ENCODE results near the gene DHH.

The DHH gene

GRCh38 chr12:49052451-49053208 lies 42.0 kb downstream of the DHH start:
- no peak overlapping the region for H3K9ac ChIP-seq (ENCODE audit: low read depth, low read length)

GRCh38 chr12:49051777-49052438 lies 42.7 kb downstream of the DHH start:
- Histone ChIP-seq H3K4me1 (ENCODE audit: control insufficient read depth, insufficient read depth, low read length) (peaks cover 10% of the 10 kb centered on the region), H3K9ac (ENCODE audit: low read depth, low read length) (no peak overlapping the region), H3K4me3 (ENCODE audit: low read depth, low read length) (no peak overlapping the region), H3K36me3 (ENCODE audit: control insufficient read depth, insufficient read depth, low read length) (peaks cover 66% of the 10 kb centered on the region), H3K27me3 (ENCODE audit: control insufficient read depth, insufficient read depth, low read length) (no peaks in the 10 kb centered on the region), H3K9me3 (ENCODE audit: control insufficient read depth, insufficient read depth, low read length) (no peaks in the 10 kb centered on the region)

More at GRCh38 chr12:49052451-49053208, 42.0 kb downstream of the DHH start:
- no peaks in the 10 kb centered on the region for H3K9me3 ChIP-seq (ENCODE audit: control insufficient read depth, insufficient read depth, low read length)
- H3K4me1 ChIP-seq (ENCODE audit: control insufficient read depth, insufficient read depth, low read length), result peaks cover 15% of the 10 kb centered on the region
- H3K36me3 ChIP-seq (ENCODE audit: control insufficient read depth, insufficient read depth, low read length), result peaks cover 63% of the 10 kb centered on the region
- no peaks in the 10 kb centered on the region for H3K27me3 ChIP-seq (ENCODE audit: control insufficient read depth, insufficient read depth, low read length)
- H3K4me3 ChIP-seq (ENCODE audit: low read depth, low read length), result no peak overlapping the region

GRCh38 chr12:49051373-49051764 lies 43.2 kb downstream of the DHH start:
- Histone ChIP-seq H3K9ac (ENCODE audit: low read depth, low read length) (no peak overlapping the region), H3K36me3 (ENCODE audit: control insufficient read depth, insufficient read depth, low read length) (peaks cover 69% of the 10 kb centered on the region), H3K4me3 (ENCODE audit: low read depth, low read length) (no peak overlapping the region), H3K9me3 (ENCODE audit: control insufficient read depth, insufficient read depth, low read length) (no peaks in the 10 kb centered on the region), H3K27me3 (ENCODE audit: control insufficient read depth, insufficient read depth, low read length) (no peaks in the 10 kb centered on the region), H3K4me1 (ENCODE audit: control insufficient read depth, insufficient read depth, low read length) (peaks cover 8% of the 10 kb centered on the region)

GRCh38 chr12:49050507-49051372 lies 43.9 kb downstream of the DHH start:
- Histone ChIP-seq H3K9me3 (ENCODE audit: control insufficient read depth, insufficient read depth, low read length) (no peaks in the 10 kb centered on the region), H3K27me3 (ENCODE audit: control insufficient read depth, insufficient read depth, low read length) (no peaks in the 10 kb centered on the region), H3K4me1 (ENCODE audit: control insufficient read depth, insufficient read depth, low read length) (peaks cover 2% of the 10 kb centered on the region), H3K36me3 (ENCODE audit: control insufficient read depth, insufficient read depth, low read length) (peaks cover 75% of the 10 kb centered on the region), H3K9ac (ENCODE audit: low read depth, low read length) (no peak overlapping the region), H3K4me3 (ENCODE audit: low read depth, low read length) (no peak overlapping the region)

GRCh38 chr12:49049566-49050224 lies 44.9 kb downstream of the DHH start:
- Histone ChIP-seq H3K9ac (ENCODE audit: low read depth, low read length) (no peak overlapping the region), H3K4me3 (ENCODE audit: low read depth, low read length) (no peak overlapping the region), H3K27me3 (ENCODE audit: control insufficient read depth, insufficient read depth, low read length) (no peaks in the 10 kb centered on the region), H3K4me1 (ENCODE audit: control insufficient read depth, insufficient read depth, low read length) (no peaks in the 10 kb centered on the region), H3K9me3 (ENCODE audit: control insufficient read depth, insufficient read depth, low read length) (no peaks in the 10 kb centered on the region), H3K36me3 (ENCODE audit: control insufficient read depth, insufficient read depth, low read length) (peaks cover 83% of the 10 kb centered on the region)

GRCh38 chr12:49048953-49049352 lies 45.6 kb downstream of the DHH start:
- Histone ChIP-seq H3K4me3 (ENCODE audit: low read depth, low read length) (no peak overlapping the region), H3K9ac (ENCODE audit: low read depth, low read length) (no peak overlapping the region), H3K27me3 (ENCODE audit: control insufficient read depth, insufficient read depth, low read length) (no peaks in the 10 kb centered on the region), H3K36me3 (ENCODE audit: control insufficient read depth, insufficient read depth, low read length) (peaks cover 86% of the 10 kb centered on the region), H3K4me1 (ENCODE audit: control insufficient read depth, insufficient read depth, low read length) (no peaks in the 10 kb centered on the region), H3K9me3 (ENCODE audit: control insufficient read depth, insufficient read depth, low read length) (no peaks in the 10 kb centered on the region)

GRCh38 chr12:49046129-49046895 lies 48.3 kb downstream of the DHH start:
- Histone ChIP-seq H3K4me1 (ENCODE audit: control insufficient read depth, insufficient read depth, low read length) (no peaks in the 10 kb centered on the region), H3K9me3 (ENCODE audit: control insufficient read depth, insufficient read depth, low read length) (no peaks in the 10 kb centered on the region), H3K36me3 (ENCODE audit: control insufficient read depth, insufficient read depth, low read length) (peaks cover 90% of the 10 kb centered on the region), H3K4me3 (ENCODE audit: low read depth, low read length) (no peak overlapping the region), H3K9ac (ENCODE audit: low read depth, low read length) (no peak overlapping the region), H3K27me3 (ENCODE audit: control insufficient read depth, insufficient read depth, low read length) (no peaks in the 10 kb centered on the region)

GRCh38 chr12:49044660-49045059 lies 49.9 kb downstream of the DHH start:
- Histone ChIP-seq H3K9ac (ENCODE audit: low read depth, low read length) (no peak overlapping the region), H3K36me3 (ENCODE audit: control insufficient read depth, insufficient read depth, low read length) (peaks cover 84% of the 10 kb centered on the region), H3K27me3 (ENCODE audit: control insufficient read depth, insufficient read depth, low read length) (no peaks in the 10 kb centered on the region), H3K4me3 (ENCODE audit: low read depth, low read length) (no peak overlapping the region), H3K9me3 (ENCODE audit: control insufficient read depth, insufficient read depth, low read length) (no peaks in the 10 kb centered on the region), H3K4me1 (ENCODE audit: control insufficient read depth, insufficient read depth, low read length) (no peaks in the 10 kb centered on the region)

GRCh38 chr12:49043856-49044258 lies 50.7 kb downstream of the DHH start:
- Histone ChIP-seq H3K4me1 (ENCODE audit: control insufficient read depth, insufficient read depth, low read length) (no peaks in the 10 kb centered on the region), H3K9me3 (ENCODE audit: control insufficient read depth, insufficient read depth, low read length) (no peaks in the 10 kb centered on the region), H3K9ac (ENCODE audit: low read depth, low read length) (no peak overlapping the region), H3K4me3 (ENCODE audit: low read depth, low read length) (no peak overlapping the region), H3K36me3 (ENCODE audit: control insufficient read depth, insufficient read depth, low read length) (peaks cover 84% of the 10 kb centered on the region), H3K27me3 (ENCODE audit: control insufficient read depth, insufficient read depth, low read length) (no peaks in the 10 kb centered on the region)

GRCh38 chr12:49043241-49043640 lies 51.4 kb downstream of the DHH start:
- H3K9ac ChIP-seq (ENCODE audit: low read depth, low read length), result no peak overlapping the region
- peaks cover 84% of the 10 kb centered on the region for H3K36me3 ChIP-seq (ENCODE audit: control insufficient read depth, insufficient read depth, low read length)
- no peaks in the 10 kb centered on the region for H3K27me3 ChIP-seq (ENCODE audit: control insufficient read depth, insufficient read depth, low read length)
- H3K4me3 ChIP-seq (ENCODE audit: low read depth, low read length), result no peak overlapping the region
- no peaks in the 10 kb centered on the region for H3K4me1 ChIP-seq (ENCODE audit: control insufficient read depth, insufficient read depth, low read length)
- no peaks in the 10 kb centered on the region for H3K9me3 ChIP-seq (ENCODE audit: control insufficient read depth, insufficient read depth, low read length)
